ENCODE results near the gene GCLC.
"Not testable (repeated sequence)": the region's sequence is repeated elsewhere in the genome, so short reads cannot be mapped to it uniquely, and the experiment has no call there.

The GCLC gene

GRCh38 chr6:53556986-53557715, 12.2 kb upstream of the GCLC start:
- DNase-seq (ENCODE audit: low read depth in 2 of 2): no peak

GRCh38 chr6:53553600-53553999, 8.7 kb upstream of the GCLC start:
- DNase-seq (ENCODE audit: low read depth in 2 of 2): not testable (repeated sequence)

GRCh38 chr6:53551681-53552080, 6.8 kb upstream of the GCLC start:
- DNase-seq (ENCODE audit: low read depth in 2 of 2): not testable (repeated sequence)

GRCh38 chr6:53547811-53548496, 3.1 kb upstream of the GCLC start:
- peak; percentile 87 to 89 for DNase-seq (ENCODE audit: low read depth in 2 of 2)

- DNase-seq (ENCODE audit: low read depth in 2 of 2): no peak
Measured at GRCh38 chr6:53547166-53547810, 2.4 kb upstream of the GCLC start.

- no peak for DNase-seq (ENCODE audit: low read depth in 2 of 2)
Measured at GRCh38 chr6:53546281-53546680, 1.4 kb upstream of the GCLC start.

- DNase-seq (ENCODE audit: low read depth in 2 of 2): no peak
Measured at GRCh38 chr6:53544217-53544469, 758 bp downstream of the GCLC start.

GRCh38 chr6:53543359-53544216, 1.3 kb downstream of the GCLC start:
- DNase-seq (ENCODE audit: low read depth in 2 of 2): no peak

- no peak for DNase-seq (ENCODE audit: low read depth in 2 of 2)
Measured at GRCh38 chr6:53541900-53542299, 3.0 kb downstream of the GCLC start.

GRCh38 chr6:53540129-53540692, 4.7 kb downstream of the GCLC start:
- DNase-seq (ENCODE audit: low read depth in 2 of 2): no peak

GRCh38 chr6:53539561-53539960, 5.3 kb downstream of the GCLC start:
- DNase-seq (ENCODE audit: low read depth in 2 of 2): no peak

- DNase-seq (ENCODE audit: low read depth in 2 of 2): no peak
Measured at GRCh38 chr6:53536561-53536960, 8.3 kb downstream of the GCLC start.

GRCh38 chr6:53532942-53533341, 12.0 kb downstream of the GCLC start:
- DNase-seq (ENCODE audit: low read depth in 2 of 2): no peak

GRCh38 chr6:53532061-53532797, 12.7 kb downstream of the GCLC start:
- DNase-seq (ENCODE audit: low read depth in 2 of 2): no peak

GRCh38 chr6:53530780-53531386, 14.0 kb downstream of the GCLC start:
- DNase-seq (ENCODE audit: low read depth in 2 of 2): no peak

GRCh38 chr6:53530346-53530745, 14.6 kb downstream of the GCLC start:
- no peak for DNase-seq (ENCODE audit: low read depth in 2 of 2)

GRCh38 chr6:53529324-53530036, 15.4 kb downstream of the GCLC start:
- DNase-seq (ENCODE audit: low read depth in 2 of 2): no peak

- no peak for DNase-seq (ENCODE audit: low read depth in 2 of 2)
Measured at GRCh38 chr6:53528107-53528506, 16.8 kb downstream of the GCLC start.

- no peak for DNase-seq (ENCODE audit: low read depth in 2 of 2)
Measured at GRCh38 chr6:53527249-53527765, 17.6 kb downstream of the GCLC start.

GRCh38 chr6:53526000-53526399, 18.9 kb downstream of the GCLC start:
- DNase-seq (ENCODE audit: low read depth in 2 of 2): no peak
